DOHH2 (cell line): ENCODE results near the gene SPRR2G.

ENCODE experiments used
- H3F3A ChIP-seq: fragments of 200-600 bp; sonication (generic), shearing (Covaris generic); 2 replicates; pipeline ENCODE4 v1.6.0; 2016; ENCODE audit warnings: antibody characterized with exemption, mild to moderate bottlenecking; ENCODE audit not compliant: control insufficient read depth, insufficient read depth
- H3K27ac ChIP-seq: fragments of 200-600 bp; sonication (generic); 2 replicates; pipeline ENCODE4 v1.5.1; 2014; ENCODE audit warnings: low read depth, mild to moderate bottlenecking, low read length, moderate library complexity
- H3K27me3 ChIP-seq: fragments of 200-600 bp; sonication (generic); 2 replicates; pipeline ENCODE4 v1.6.1; 2014; ENCODE audit warnings: mild to moderate bottlenecking, low read length, mixed read lengths; ENCODE audit not compliant: control insufficient read depth
- H3K36me3 ChIP-seq: fragments of 200-600 bp; sonication (generic); 2 replicates; pipeline ENCODE4 v1.6.1; 2014; ENCODE audit warnings: mild to moderate bottlenecking, low read length, moderate library complexity, mixed read lengths; ENCODE audit not compliant: control insufficient read depth
- H3K4me1 ChIP-seq: fragments of 200-600 bp; sonication (generic); 2 replicates; pipeline ENCODE4 v1.6.1; 2014; ENCODE audit warnings: mild to moderate bottlenecking, low read length, mixed read lengths; ENCODE audit not compliant: control insufficient read depth
- H3K4me2 ChIP-seq: fragments of 200-600 bp; sonication (generic); 2 replicates; pipeline ENCODE4 v1.6.0; 2014; ENCODE audit warnings: mild to moderate bottlenecking, low read length, moderate library complexity
- H3K4me3 ChIP-seq: fragments of 200-600 bp; sonication (generic); 2 replicates; pipeline ENCODE4 v1.5.1; 2014; ENCODE audit warnings: mild to moderate bottlenecking, low read length, mixed read lengths
- H3K79me2 ChIP-seq: fragments of 200-600 bp; sonication (generic); 2 replicates; pipeline ENCODE4 v1.6.1; 2014; ENCODE audit warnings: mild to moderate bottlenecking, low read length, mixed read lengths; ENCODE audit not compliant: control insufficient read depth
- H3K9me2 ChIP-seq: fragments of 200-600 bp; sonication (generic); replicated peaks from 2 replicates; pipeline ENCODE4 v1.6.1; 2014; ENCODE audit warnings: mild to moderate bottlenecking, low read length, mixed read lengths; ENCODE audit not compliant: control insufficient read depth
- H3K9me3 ChIP-seq: fragments of 200-600 bp; sonication (generic); 2 replicates; pipeline ENCODE4 v1.6.1; 2014; ENCODE audit warnings: antibody characterized with exemption, low read length, mixed read lengths; ENCODE audit not compliant: control insufficient read depth, insufficient read depth
- H4K20me1 ChIP-seq: fragments of 200-600 bp; sonication (generic); 2 replicates; pipeline ENCODE4 v1.6.0; 2014; ENCODE audit warnings: low read depth, mild to moderate bottlenecking, antibody characterized with exemption, low read length, moderate library complexity; ENCODE audit not compliant: control insufficient read depth, insufficient read depth
- CTCF ChIP-seq: fragments of 200-600 bp; sonication (generic); IDR thresholded peaks from one replicate; pipeline ENCODE4 v1.5.1; 2014; ENCODE audit warnings: antibody characterized with exemption, mild to moderate bottlenecking, low read depth, low read length; ENCODE audit not compliant: poor library complexity, severe bottlenecking
- EZH2phosphoT487 ChIP-seq: fragments of 200-600 bp; sonication (generic); IDR thresholded peaks from 2 replicates; pipeline ENCODE4 v1.6.1; 2017; ENCODE audit warnings: borderline replicate concordance, mild to moderate bottlenecking, antibody characterized with exemption, low read length, moderate library complexity, mixed read lengths

The SPRR2G gene

GRCh38 chr1:153100245-153100644 is 50.4 kb downstream of the SPRR2G start:
- no peaks in the 10 kb centered on the region for H3K27me3 ChIP-seq
- H3K9me2 ChIP-seq: no peaks in the 10 kb centered on the region
- no peak overlapping the region for H3K4me2 ChIP-seq

More at GRCh38 chr1:153100245-153100644, 50.4 kb downstream of the SPRR2G start:
- Histone ChIP-seq H3K79me2 (no peaks in the 10 kb centered on the region), H3F3A (no peaks in the 10 kb centered on the region), H3K27ac (no peak overlapping the region), H4K20me1 (no peaks in the 10 kb centered on the region), H3K36me3 (no peaks in the 10 kb centered on the region), H3K4me1 (no peaks in the 10 kb centered on the region), H3K4me3 (no peak overlapping the region), H3K9me3 (no peaks in the 10 kb centered on the region; the same call in 1 of the 2 replicates)
- TF ChIP-seq EZH2phosphoT487 (no peak), CTCF (no peak)
